Activated CD8-positive, alpha-beta memory T cell treated with anti-CD3 and anti-CD28 coated beads, Interleukin-2, amount 10 ng/mL, durations not matched to agents 7 days and 5 days (primary cell): Measurements from ENCODE around the gene IGF1R. TPM values are rescaled to one million over a fixed set of nuclear protein-coding genes. Genes with fewer than 3 reads are reported as not detected.
"Not testable (repeated sequence)": the region's sequence is repeated elsewhere in the genome, so short reads cannot be mapped to it uniquely, and the experiment has no call there.

Source experiments
- ATAC-seq: fragments of 150-1000 bp; cut with Tn5 transposase; one replicate; pipeline ENCODE4 v1.10.0; 2021; ENCODE audit warnings: moderate library complexity
- CTCF ChIA-PET: fragments of 350-600 bp; sonication (Branson Sonifier 250); formaldehyde crosslinking; loops from one replicate; lab custom pipeline; 2021; ENCODE audit warnings: antibody characterized with exemption; lab: Charles Lee
- DNase-seq: peaks from one replicate; pipeline ENCODE4 v3.0.0-alpha.2; 2020
- H3K27ac Mint-ChIP-seq: one replicate; pipeline ENCODE4 v1.8.0; 2021; ENCODE audit warnings: mild to moderate bottlenecking, mixed read lengths
- H3K27me3 Mint-ChIP-seq: one replicate; pipeline ENCODE4 v1.8.0; 2021; ENCODE audit warnings: mixed read lengths
- H3K36me3 Mint-ChIP-seq: one replicate; pipeline ENCODE4 v1.8.0; 2021; ENCODE audit warnings: mild to moderate bottlenecking, mixed read lengths
- H3K4me1 Mint-ChIP-seq: one replicate; pipeline ENCODE4 v1.8.0; 2021; ENCODE audit warnings: mixed read lengths
- H3K4me3 Mint-ChIP-seq: one replicate; pipeline ENCODE4 v1.8.0; 2021; ENCODE audit warnings: mild to moderate bottlenecking, moderate library complexity, mixed read lengths
- H3K9me3 Mint-ChIP-seq: one replicate; pipeline ENCODE4 v1.8.0; 2022; ENCODE audit warnings: low read depth, mixed read lengths
- total RNA-seq, 2 experiments: library from RNA; stranded (reverse); gene quantifications; one replicate each; pipeline ENCODE4 v1.2.3, GENCODE V29; 2021

IGF1R gene
- total RNA-seq, 2 experiments from 2014 or later: 6.2 to 7.0 TPM

- no peak for ATAC-seq
- Mint-ChIP-seq H3K9me3 (peaks cover 5% of the 10 kb centered on the region), H3K4me1 (no peaks in the 10 kb centered on the region), H3K36me3 (peaks cover 3% of the 10 kb centered on the region), H3K27me3 (no peaks in the 10 kb centered on the region), H3K27ac (no peak overlapping the region), H3K4me3 (no peak overlapping the region)
- CTCF ChIA-PET: no interaction called here
- no peak for DNase-seq
Measured at GRCh38 chr15:98960555-98961050, 312.3 kb downstream of the IGF1R start.

GRCh38 chr15:98963444-98963843, 315.1 kb downstream of the IGF1R start:
- H3K36me3 Mint-ChIP-seq: peaks cover 3% of the 10 kb centered on the region
- ATAC-seq (no peak), DNase-seq (no peak)
- H3K27ac Mint-ChIP-seq: no peak overlapping the region
- H3K27me3 Mint-ChIP-seq: no peaks in the 10 kb centered on the region
- CTCF ChIA-PET: no interaction called here
- no peaks in the 10 kb centered on the region for H3K4me1 Mint-ChIP-seq
- peaks cover 5% of the 10 kb centered on the region for H3K9me3 Mint-ChIP-seq
- H3K4me3 Mint-ChIP-seq: no peak overlapping the region

- CTCF ChIA-PET: no interaction called here
- ATAC-seq (no peak), DNase-seq (no peak)
- no peak overlapping the region for H3K27ac Mint-ChIP-seq
- H3K4me1 Mint-ChIP-seq: no peaks in the 10 kb centered on the region
- H3K4me3 Mint-ChIP-seq: no peak overlapping the region
- peaks cover 2% of the 10 kb centered on the region for H3K36me3 Mint-ChIP-seq
- no peaks in the 10 kb centered on the region for H3K27me3 Mint-ChIP-seq
- peaks cover 5% of the 10 kb centered on the region for H3K9me3 Mint-ChIP-seq
Measured at GRCh38 chr15:98964466-98965133, 316.3 kb downstream of the IGF1R start.

- H3K9me3 Mint-ChIP-seq, H3K36me3 Mint-ChIP-seq, DNase-seq, H3K27ac Mint-ChIP-seq, H3K27me3 Mint-ChIP-seq, ATAC-seq, H3K4me1 Mint-ChIP-seq, H3K4me3 Mint-ChIP-seq, CTCF ChIA-PET: not testable (repeated sequence)
Measured at GRCh38 chr15:98965134-98965491, 316.8 kb downstream of the IGF1R start.

- Mint-ChIP-seq H3K27ac (no peak overlapping the region), H3K9me3 (peaks cover 5% of the 10 kb centered on the region), H3K36me3 (peaks cover 2% of the 10 kb centered on the region), H3K27me3 (no peaks in the 10 kb centered on the region), H3K4me3 (no peak overlapping the region), H3K4me1 (no peaks in the 10 kb centered on the region)
- CTCF ChIA-PET: no interaction called here
- no peak for DNase-seq
- no peak for ATAC-seq
Measured at GRCh38 chr15:98965597-98965996, 317.3 kb downstream of the IGF1R start.

- H3K4me3 Mint-ChIP-seq: no peak overlapping the region
- DNase-seq (no peak), ATAC-seq (no peak)
- CTCF ChIA-PET: no interaction called here
- H3K36me3 Mint-ChIP-seq: peaks cover 2% of the 10 kb centered on the region
- no peaks in the 10 kb centered on the region for H3K4me1 Mint-ChIP-seq
- H3K27ac Mint-ChIP-seq: no peak overlapping the region
- peaks cover 5% of the 10 kb centered on the region for H3K9me3 Mint-ChIP-seq
- no peaks in the 10 kb centered on the region for H3K27me3 Mint-ChIP-seq
Measured at GRCh38 chr15:98966091-98966787, 317.9 kb downstream of the IGF1R start.

- CTCF ChIA-PET: no interaction called here
- H3K27me3 Mint-ChIP-seq: no peaks in the 10 kb centered on the region
- no peak for ATAC-seq
- H3K9me3 Mint-ChIP-seq: no peaks in the 10 kb centered on the region
- no peak overlapping the region for H3K4me3 Mint-ChIP-seq
- H3K27ac Mint-ChIP-seq: no peak overlapping the region
- peaks cover 2% of the 10 kb centered on the region for H3K36me3 Mint-ChIP-seq
- DNase-seq: no peak
- no peaks in the 10 kb centered on the region for H3K4me1 Mint-ChIP-seq
Measured at GRCh38 chr15:98967096-98967495, 318.8 kb downstream of the IGF1R start.

GRCh38 chr15:98967916-98968315, 319.6 kb downstream of the IGF1R start:
- Mint-ChIP-seq H3K36me3 (no peaks in the 10 kb centered on the region), H3K9me3 (no peaks in the 10 kb centered on the region), H3K4me3 (no peak overlapping the region), H3K27ac (no peak overlapping the region), H3K4me1 (no peaks in the 10 kb centered on the region), H3K27me3 (no peaks in the 10 kb centered on the region)
- DNase-seq (no peak), ATAC-seq (no peak)
- CTCF ChIA-PET: no interaction called here

GRCh38 chr15:98968576-98968975, 320.2 kb downstream of the IGF1R start:
- Mint-ChIP-seq H3K4me1 (no peaks in the 10 kb centered on the region), H3K4me3 (no peak overlapping the region), H3K27ac (no peak overlapping the region), H3K36me3 (no peaks in the 10 kb centered on the region), H3K9me3 (no peaks in the 10 kb centered on the region), H3K27me3 (no peaks in the 10 kb centered on the region)
- CTCF ChIA-PET: no interaction called here
- ATAC-seq: no peak
- DNase-seq: no peak

- no peaks in the 10 kb centered on the region for H3K36me3 Mint-ChIP-seq
Measured at GRCh38 chr15:98969126-98969735, 320.9 kb downstream of the IGF1R start.

GRCh38 chr15:98970799-98971198, 322.5 kb downstream of the IGF1R start:
- no peak overlapping the region for H3K27ac Mint-ChIP-seq
- no peaks in the 10 kb centered on the region for H3K27me3 Mint-ChIP-seq
- no peaks in the 10 kb centered on the region for H3K4me1 Mint-ChIP-seq
- DNase-seq (no peak), ATAC-seq (no peak)
- no peaks in the 10 kb centered on the region for H3K36me3 Mint-ChIP-seq
- no peaks in the 10 kb centered on the region for H3K9me3 Mint-ChIP-seq
- H3K4me3 Mint-ChIP-seq: no peak overlapping the region
- CTCF ChIA-PET: no interaction called here

More at GRCh38 chr15:98969126-98969735, 320.9 kb downstream of the IGF1R start:
- CTCF ChIA-PET: no interaction called here
- Mint-ChIP-seq H3K9me3 (no peaks in the 10 kb centered on the region), H3K27ac (no peak overlapping the region), H3K4me1 (no peaks in the 10 kb centered on the region), H3K4me3 (no peak overlapping the region), H3K27me3 (no peaks in the 10 kb centered on the region)
- DNase-seq (no peak), ATAC-seq (no peak)

- Mint-ChIP-seq H3K4me1 (no peaks in the 10 kb centered on the region), H3K9me3 (no peaks in the 10 kb centered on the region), H3K36me3 (no peaks in the 10 kb centered on the region), H3K27me3 (no peaks in the 10 kb centered on the region), H3K27ac (no peak overlapping the region), H3K4me3 (no peak overlapping the region)
- ATAC-seq: no peak
- CTCF ChIA-PET: no interaction called here
- no peak for DNase-seq
Measured at GRCh38 chr15:98976500-98976899, 328.2 kb downstream of the IGF1R start.

GRCh38 chr15:98977441-98977840, 329.1 kb downstream of the IGF1R start:
- Mint-ChIP-seq H3K9me3 (no peaks in the 10 kb centered on the region), H3K4me3 (no peak overlapping the region)

GRCh38 chr15:98978153-98978552, 329.8 kb downstream of the IGF1R start:
- Mint-ChIP-seq H3K27ac (no peak overlapping the region), H3K36me3 (no peaks in the 10 kb centered on the region), H3K4me3 (no peak overlapping the region), H3K9me3 (no peaks in the 10 kb centered on the region), H3K4me1 (no peaks in the 10 kb centered on the region), H3K27me3 (no peaks in the 10 kb centered on the region)
- CTCF ChIA-PET: no interaction called here
- no peak for DNase-seq
- ATAC-seq: no peak

More at GRCh38 chr15:98977441-98977840, 329.1 kb downstream of the IGF1R start:
- Mint-ChIP-seq H3K27ac (no peak overlapping the region), H3K4me1 (no peaks in the 10 kb centered on the region), H3K36me3 (no peaks in the 10 kb centered on the region), H3K27me3 (no peaks in the 10 kb centered on the region)
- DNase-seq (no peak), ATAC-seq (no peak)
- CTCF ChIA-PET: no interaction called here
